Left kidney (tissue), 2 donors: ENCODE measurements around the gene SLC7A5. TPM values are rescaled to one million over a fixed set of nuclear protein-coding genes. Genes with fewer than 3 reads are reported as not detected.

Experiments
- DNase-seq: peaks from one replicate; pipeline ENCODE4 v3.0.0-alpha.2; 2013
- polyA plus RNA-seq: library from polyadenylated mRNA; unstranded; fragments of 120-200 nt; gene quantifications from one replicate; pipeline ENCODE4 v1.2.1, GENCODE V29; 2013; ENCODE audit not compliant: insufficient read length

SLC7A5 gene
- polyA plus RNA-seq, 1 donor: 3.8 TPM

GRCh38 chr16:87847467-87847784, 21.9 kb downstream of the SLC7A5 start:
- DNase-seq: no peak

- no peak for DNase-seq
These were observed 22.4 kb downstream of the SLC7A5 start for GRCh38 chr16:87846705-87847466.

GRCh38 chr16:87845807-87846619, 23.3 kb downstream of the SLC7A5 start:
- DNase-seq: no peak

GRCh38 chr16:87845213-87845612, 24.1 kb downstream of the SLC7A5 start:
- DNase-seq: no peak

GRCh38 chr16:87844809-87845208, 24.5 kb downstream of the SLC7A5 start:
- DNase-seq: no peak

GRCh38 chr16:87844120-87844733, 25.1 kb downstream of the SLC7A5 start:
- no peak for DNase-seq

- no peak for DNase-seq
These were observed 25.6 kb downstream of the SLC7A5 start for GRCh38 chr16:87843678-87844105.

GRCh38 chr16:87842209-87842869, 27.0 kb downstream of the SLC7A5 start:
- no peak for DNase-seq

- no peak for DNase-seq
These were observed 27.7 kb downstream of the SLC7A5 start for GRCh38 chr16:87841340-87842208.

GRCh38 chr16:87840271-87840978, 28.9 kb downstream of the SLC7A5 start:
- no peak for DNase-seq

- DNase-seq: no peak
These were observed 29.6 kb downstream of the SLC7A5 start for GRCh38 chr16:87839542-87840270.

- DNase-seq: no peak
These were observed 30.4 kb downstream of the SLC7A5 start for GRCh38 chr16:87838643-87839541.

GRCh38 chr16:87837627-87838289, 31.5 kb downstream of the SLC7A5 start:
- DNase-seq: no peak

- no peak for DNase-seq
These were observed 32.3 kb downstream of the SLC7A5 start for GRCh38 chr16:87836844-87837581.

GRCh38 chr16:87836346-87836843, 32.9 kb downstream of the SLC7A5 start:
- DNase-seq: no peak

GRCh38 chr16:87835882-87836331, 33.4 kb downstream of the SLC7A5 start:
- no peak for DNase-seq
